H1 (cell line): ENCODE measurements around the gene B3GLCT. TPM values are rescaled to one million over a fixed set of nuclear protein-coding genes. Genes with fewer than 3 reads are reported as not detected.

ENCODE experiments used
- GABPA ChIP-seq: IDR thresholded peaks from 2 replicates; pipeline ENCODE4 v1.6.1; 2011; ENCODE audit warnings: mild to moderate bottlenecking, low read length, moderate library complexity, borderline replicate concordance; ENCODE audit not compliant: insufficient read depth
- KDM1A ChIP-seq: fragments of 200-600, 300-600 bp; sonication (generic); IDR thresholded peaks from 2 replicates; pipeline ENCODE4 v1.7.1; 2016; ENCODE audit warnings: mild to moderate bottlenecking, low read length, borderline replicate concordance
- PHF8 ChIP-seq: fragments of 200-600 bp; sonication (generic); conservative IDR thresholded peaks from 2 replicates; pipeline ENCODE4 v1.7.1; 2012; ENCODE audit warnings: low read depth, mild to moderate bottlenecking, inconsistent platforms, low read length, moderate library complexity
- POU5F1 ChIP-seq: IDR thresholded peaks from 2 replicates; pipeline ENCODE4 v1.6.1; 2011; ENCODE audit warnings: low read depth, mild to moderate bottlenecking, low read length, moderate library complexity
- TAF7 ChIP-seq: optimal IDR thresholded peaks from 2 replicates; pipeline ENCODE3; 2011; ENCODE audit warnings: low read depth, mild to moderate bottlenecking, inconsistent platforms, low read length, moderate library complexity, borderline replicate concordance
- polyA plus RNA-seq, 7 experiments: library from polyadenylated mRNA; depleted of rRNA in 3 of 7; stranded (reverse) in 5 of 7; unstranded in 2 of 7; fragments of >200 nt in 5 of 7; fragments of 200-250 nt in 2 of 7; gene quantifications; 1 replicate in 5 of 7; 2 replicates in 1 of 7; 4 replicates in 1 of 7; pipeline versions ENCODE4 v1.2.1 to v1.2.3, GENCODE V29; 2011 to 2013; ENCODE audit warnings: missing spikeins in 2 of 7, mixed read lengths in 2 of 7
- total RNA-seq: library from RNA; stranded (reverse); fragmentation: NEBNext Ultra II Directional; extraction: Animal tissue kit (Norgen Biotek cat#: 25700); gene quantifications from 2 replicates; pipeline ENCODE4 v1.2.1, GENCODE V29; 2021

B3GLCT gene
- total and polyA plus RNA-seq, 2 of the 8 experiments (the other 6 are each of a cell fraction or from before 2014, with no cell fraction given): 1.5 to 4.1 TPM

- TF ChIP-seq PHF8: no peak
- no peak for TF ChIP-seq GABPA
- TF ChIP-seq KDM1A: no peak
- TF ChIP-seq POU5F1: no peak
- TF ChIP-seq TAF7: no peak
These were observed 32.3 kb upstream of the B3GLCT start (continued) for GRCh38 chr13:31167490-31167889.
